HG03342 (cell line): ENCODE data around the gene RAP1GAP2.
"Not testable (repeated sequence)": the region's sequence is repeated elsewhere in the genome, so short reads cannot be mapped to it uniquely, and the experiment has no call there.

ENCODE experiments used
- ATAC-seq: cut with Tn5 transposase; IDR thresholded peaks from one replicate; pipeline ENCODE4 v1.9.1; 2021; ENCODE audit warnings: mild to moderate bottlenecking, moderate library complexity; ENCODE audit not compliant: unreplicated experiment

Gene RAP1GAP2

GRCh38 chr17:2881295-2881694 is 85.1 kb downstream of the RAP1GAP2 start:
- no peak for ATAC-seq

GRCh38 chr17:2883544-2884213 is 87.4 kb downstream of the RAP1GAP2 start:
- no peak for ATAC-seq

GRCh38 chr17:2885733-2886132 is 89.5 kb downstream of the RAP1GAP2 start:
- ATAC-seq, result no peak

- ATAC-seq, result no peak
Measured at GRCh38 chr17:2888326-2888725, 92.1 kb downstream of the RAP1GAP2 start.

- ATAC-seq, result no peak
Measured at GRCh38 chr17:2889256-2889655, 93.0 kb downstream of the RAP1GAP2 start.

GRCh38 chr17:2890778-2891177 is 94.5 kb downstream of the RAP1GAP2 start:
- ATAC-seq, result not testable (repeated sequence)

- ATAC-seq, result no peak
Measured at GRCh38 chr17:2892305-2892971, 96.2 kb downstream of the RAP1GAP2 start.

GRCh38 chr17:2893422-2893914 is 97.2 kb downstream of the RAP1GAP2 start:
- ATAC-seq, result no peak

GRCh38 chr17:2894782-2895181 is 98.5 kb downstream of the RAP1GAP2 start:
- no peak for ATAC-seq

GRCh38 chr17:2897605-2898004 is 101.4 kb downstream of the RAP1GAP2 start:
- no peak for ATAC-seq

- ATAC-seq, result no peak
Measured at GRCh38 chr17:2898255-2898926, 102.2 kb downstream of the RAP1GAP2 start.

GRCh38 chr17:2899906-2900305 is 103.7 kb downstream of the RAP1GAP2 start:
- ATAC-seq, result no peak

- no peak for ATAC-seq
Measured at GRCh38 chr17:2900842-2901241, 104.6 kb downstream of the RAP1GAP2 start.

GRCh38 chr17:2901582-2901981 is 105.3 kb downstream of the RAP1GAP2 start:
- ATAC-seq, result no peak

- ATAC-seq, result no peak
Measured at GRCh38 chr17:2902546-2902945, 106.3 kb downstream of the RAP1GAP2 start.

GRCh38 chr17:2903193-2903974 is 107.1 kb downstream of the RAP1GAP2 start:
- ATAC-seq, result no peak

- ATAC-seq, result no peak
Measured at GRCh38 chr17:2904135-2904534, 107.9 kb downstream of the RAP1GAP2 start.

GRCh38 chr17:2905269-2905668 is 109.0 kb downstream of the RAP1GAP2 start:
- ATAC-seq, result no peak

- no peak for ATAC-seq
Measured at GRCh38 chr17:2905696-2906501, 109.7 kb downstream of the RAP1GAP2 start.

GRCh38 chr17:2906901-2907300 is 110.7 kb downstream of the RAP1GAP2 start:
- ATAC-seq, result no peak
